Caki2 (cell line): ENCODE data around the gene NR6A1. TPM values are rescaled to one million over a fixed set of nuclear protein-coding genes. Genes with fewer than 3 reads are reported as not detected.
"Not testable (repeated sequence)": the region's sequence is repeated elsewhere in the genome, so short reads cannot be mapped to it uniquely, and the experiment has no call there.

ENCODE experiments used
- DNase-seq: peaks from one replicate; pipeline ENCODE4 v3.0.0-alpha.2; 2015; ENCODE audit warnings: low read depth
- in situ Hi-C: cut with HindIII; loops from 2 replicates; pipeline ENCODE4 v1.10.0; 2016; ENCODE audit warnings: low sequenced_read_pairs, low pct_unique_long_range_greater_than_20kb, mixed read lengths
- total RNA-seq: library from RNA; depleted of rRNA; stranded (reverse); fragments of >200 nt; shearing (Covaris generic); gene quantifications from 2 replicates; pipeline ENCODE4 v1.2.3, GENCODE V29; 2014; ENCODE audit warnings: low replicate concordance

NR6A1 gene
- total RNA-seq, 1 experiment from 2014 or later, result 1.3 TPM

DNA sequence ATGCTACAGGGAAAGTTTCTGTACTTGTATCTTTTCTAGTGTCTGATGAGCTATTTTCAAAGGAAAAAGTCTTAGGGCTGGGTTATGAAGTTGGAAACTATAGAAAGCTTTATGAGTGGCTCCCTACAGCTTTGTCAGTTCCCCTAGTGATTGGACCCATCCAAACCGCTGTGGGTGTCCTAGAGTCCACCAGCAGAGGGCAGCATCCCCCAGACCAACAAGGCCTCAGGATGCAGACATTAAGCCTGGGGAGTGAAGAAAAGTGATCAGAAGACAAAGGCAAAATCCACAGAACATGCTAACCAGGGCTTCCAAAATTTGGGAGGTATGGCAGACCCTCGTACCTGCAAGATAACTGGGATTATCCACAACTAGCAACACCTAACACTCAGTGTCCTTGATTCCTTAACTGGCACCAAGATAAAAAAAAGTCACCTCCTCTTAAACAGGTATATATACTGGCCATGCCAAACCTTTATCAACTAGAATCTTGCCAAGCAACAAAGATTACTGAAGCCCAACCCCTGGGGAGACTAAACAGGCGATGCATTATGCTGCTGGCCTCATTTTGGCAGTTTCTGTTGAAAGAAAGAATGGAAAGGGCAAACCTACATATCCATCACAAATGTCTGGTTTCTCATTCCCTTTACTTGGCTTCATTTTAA lies 153.5 kb downstream of the NR6A1 start:
- in situ Hi-C loops, result no loop called here

DNA sequence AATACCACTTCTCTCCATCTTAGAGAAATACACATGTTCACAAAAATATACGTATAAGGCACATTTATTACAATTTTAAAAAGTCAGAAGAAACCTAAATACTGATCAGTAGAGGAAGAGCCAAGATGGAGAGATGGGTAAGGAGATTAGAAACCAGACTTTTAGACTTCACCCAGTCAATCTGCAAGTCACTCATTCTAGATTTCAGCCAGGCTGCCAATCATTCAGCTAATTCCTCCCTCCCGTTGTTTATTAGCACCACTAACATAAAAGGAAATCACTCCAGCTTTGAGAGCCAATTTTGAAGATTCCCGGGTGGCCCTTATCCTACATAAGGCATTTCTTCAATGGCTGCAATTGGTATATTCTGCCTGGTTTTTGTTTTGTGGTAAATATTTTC lies 154.2 kb downstream of the NR6A1 start:
- in situ Hi-C loops, result no loop called here
- DNase-seq, result no peak

More for the DNA sequence above, 153.5 kb downstream of the NR6A1 start:
- DNase-seq, result peak; percentile 81

DNA sequence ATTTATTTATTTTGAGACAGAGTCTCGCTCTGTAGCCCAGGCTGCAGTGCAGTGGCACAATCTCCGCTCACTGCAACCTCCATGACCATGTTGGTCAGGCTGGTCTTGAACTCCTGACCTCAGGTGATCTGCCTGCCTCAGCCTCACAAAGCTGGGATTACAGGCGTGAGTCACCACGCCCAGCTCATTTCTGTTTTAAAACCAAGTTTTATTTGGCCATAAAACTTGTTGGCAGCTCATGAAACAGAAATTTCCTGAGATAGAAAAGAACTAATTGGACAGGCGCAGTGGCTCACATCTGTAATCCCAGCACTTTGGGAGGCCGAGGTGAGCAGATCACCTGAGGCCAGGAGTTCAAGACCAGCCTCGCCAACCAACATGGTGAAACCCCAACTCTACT lies 155.3 kb downstream of the NR6A1 start:
- in situ Hi-C loops, DNase-seq: not testable (repeated sequence)

DNA sequence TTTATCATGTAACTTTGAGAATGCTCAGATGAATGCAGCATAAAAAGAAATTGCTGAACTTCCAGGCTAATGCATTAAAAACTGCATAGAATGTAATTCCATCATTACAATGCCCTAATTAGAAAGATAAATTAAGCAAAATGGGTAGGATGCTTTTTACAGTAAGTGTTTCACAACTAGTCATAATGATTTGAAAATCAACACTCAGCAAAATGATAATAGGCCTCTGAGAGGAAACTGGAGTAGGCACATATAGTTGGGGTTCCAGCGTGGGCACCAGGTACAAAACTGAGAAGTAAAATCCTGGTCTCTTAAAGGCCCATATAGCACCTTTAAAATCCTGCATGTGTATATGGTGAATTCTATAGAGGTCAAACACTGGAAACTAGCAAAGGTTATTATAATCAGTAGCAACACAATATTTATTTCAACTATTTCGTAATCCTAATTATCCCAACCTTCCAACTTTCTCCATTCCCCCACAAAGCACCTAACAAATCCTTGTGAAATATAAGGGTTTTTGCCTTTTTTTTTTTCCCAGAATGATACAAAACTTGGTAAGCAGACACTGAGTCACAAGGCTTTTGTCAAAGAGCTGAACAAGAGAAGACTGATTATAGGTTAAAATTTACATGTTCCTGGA lies 155.9 kb downstream of the NR6A1 start:
- in situ Hi-C loops, result no loop called here

DNA sequence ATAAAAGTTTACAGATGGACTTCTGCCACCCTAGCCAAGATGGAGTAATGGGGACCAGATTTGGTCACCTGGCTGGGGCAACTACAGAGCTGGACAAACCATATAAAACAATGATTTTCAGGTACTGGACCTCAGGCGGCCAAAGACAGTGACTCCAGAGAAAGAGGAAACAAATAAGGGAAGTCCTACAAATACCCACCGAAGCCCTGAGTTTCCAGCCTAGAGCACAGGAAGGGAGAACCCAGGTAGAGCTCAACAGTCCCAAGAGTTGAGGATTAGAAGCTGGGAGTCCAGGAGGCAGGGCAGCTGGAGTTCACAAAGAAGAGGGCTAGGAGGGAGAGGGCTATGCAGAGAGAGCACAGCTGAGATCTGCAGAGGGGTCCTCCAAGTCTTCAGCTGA lies 157.3 kb downstream of the NR6A1 start:
- no peak for DNase-seq
- in situ Hi-C loops, result no loop called here

More for the DNA sequence above, 155.9 kb downstream of the NR6A1 start:
- DNase-seq, result no peak

DNA sequence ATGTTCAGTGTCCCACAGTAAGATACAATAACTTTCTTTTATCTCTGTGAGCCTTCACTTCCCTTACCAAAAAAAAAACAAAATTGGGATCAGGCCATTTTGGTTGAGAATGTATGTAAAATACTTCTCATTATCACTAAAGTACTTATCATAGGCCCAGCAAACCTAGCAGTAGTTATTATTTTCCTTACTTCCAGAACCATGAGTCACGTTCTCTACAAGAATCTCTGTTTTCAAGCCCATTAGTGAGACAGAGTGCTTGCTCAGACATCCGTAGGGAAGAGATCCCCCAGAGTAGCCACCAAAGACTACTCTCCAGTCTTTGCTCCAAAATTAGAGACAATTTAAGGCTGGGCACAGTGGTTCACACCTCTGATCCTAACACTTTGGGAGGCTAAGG lies 160.0 kb downstream of the NR6A1 start:
- in situ Hi-C loops, result no loop called here
- no peak for DNase-seq

DNA sequence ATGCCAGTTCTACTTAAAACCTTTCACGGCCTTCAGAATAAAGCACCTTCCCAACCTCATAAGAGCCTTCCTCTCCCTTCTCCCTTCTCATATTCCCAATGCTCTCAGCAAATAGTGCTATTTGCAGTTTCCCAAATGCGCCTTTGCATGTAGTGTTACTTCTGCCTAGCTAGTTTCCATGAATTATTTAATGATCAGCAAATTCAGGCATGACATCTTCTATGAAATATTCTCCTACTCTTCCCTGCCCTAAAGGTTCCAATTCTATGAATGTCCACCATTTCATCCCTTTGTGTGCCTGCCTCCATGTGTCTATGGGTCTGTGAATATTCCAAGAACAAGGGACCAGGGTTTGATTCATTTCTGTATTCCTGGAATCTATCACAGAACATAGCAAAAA lies 165.1 kb downstream of the NR6A1 start:
- DNase-seq, result no peak
- in situ Hi-C loops, result no loop called here

DNA sequence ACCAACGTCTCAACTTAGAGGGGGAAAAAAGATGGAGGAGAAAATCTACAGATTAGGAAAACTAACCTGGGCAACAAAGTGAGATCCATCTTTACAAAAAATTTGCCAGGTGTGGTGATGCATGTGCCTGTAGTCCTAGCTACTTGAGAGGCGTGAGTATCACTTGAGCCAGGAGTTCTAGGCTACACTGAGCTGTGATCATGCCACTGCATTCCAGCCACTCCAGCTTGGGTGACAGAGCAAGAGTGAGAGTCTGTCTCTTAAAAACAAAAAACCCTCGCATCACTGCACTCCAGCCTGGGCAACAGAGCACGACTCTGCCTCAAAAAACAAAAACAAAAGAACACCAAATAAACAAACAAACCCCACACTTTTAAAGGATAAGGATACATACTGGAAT lies 165.9 kb downstream of the NR6A1 start:
- DNase-seq, result no peak
- in situ Hi-C loops, result no loop called here

DNA sequence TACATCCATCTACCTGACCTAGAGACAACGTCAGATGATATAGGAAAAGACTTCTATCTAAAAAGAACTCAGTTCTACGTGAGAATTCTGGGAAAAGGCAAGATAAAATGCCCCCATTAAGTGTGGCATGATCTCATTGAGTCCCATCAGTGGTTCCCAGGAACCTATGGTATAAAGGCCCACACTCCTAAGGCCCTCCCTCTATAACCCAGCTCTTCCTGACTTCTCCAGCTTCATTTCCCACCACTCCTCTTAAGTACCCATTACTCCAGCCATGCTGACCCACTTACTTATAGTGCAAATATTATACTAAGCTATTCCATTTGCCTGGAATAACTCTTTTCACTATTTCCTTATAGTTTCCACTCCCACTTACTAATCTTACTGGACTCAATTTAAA lies 168.5 kb downstream of the NR6A1 start:
- DNase-seq, result no peak
- in situ Hi-C loops, result no loop called here

DNA sequence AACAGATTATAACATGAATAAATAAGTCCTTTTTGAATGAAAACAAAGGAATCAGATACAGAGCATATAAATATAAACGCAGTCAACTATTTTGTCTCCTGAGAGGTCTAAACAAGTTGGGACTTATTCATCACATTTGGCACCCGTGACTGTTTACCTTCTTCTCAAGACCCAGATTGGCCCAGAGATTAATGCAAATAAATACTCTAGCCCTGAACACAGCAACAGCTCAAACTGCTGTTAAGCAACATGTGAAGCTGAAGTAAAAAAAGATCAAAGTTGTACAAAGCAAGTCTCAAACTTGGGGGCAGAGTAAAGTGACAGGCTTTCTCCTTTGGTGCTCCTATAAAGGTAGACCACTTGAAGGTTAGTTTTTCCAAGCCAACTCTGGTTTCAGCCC lies 168.9 kb downstream of the NR6A1 start:
- no peak for DNase-seq
- in situ Hi-C loops, result no loop called here

DNA sequence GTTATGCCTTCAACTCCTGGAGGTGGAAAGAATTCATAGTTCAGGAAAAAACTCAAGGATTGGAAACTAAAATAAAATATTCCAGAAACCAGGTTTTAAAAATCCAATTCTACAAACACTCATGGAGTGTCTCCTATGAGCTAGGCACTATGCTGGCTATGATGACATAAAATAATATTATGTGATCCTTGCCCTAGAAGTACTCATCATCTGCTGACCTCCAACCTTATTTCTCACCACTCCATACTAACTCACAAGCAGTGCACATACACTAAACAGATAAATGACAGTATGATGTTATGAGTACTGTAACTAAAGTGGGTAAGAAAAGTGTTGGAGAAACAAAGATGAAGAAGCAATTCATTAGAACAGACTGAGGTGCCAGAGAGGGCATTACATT lies 170.7 kb downstream of the NR6A1 start:
- in situ Hi-C loops, result no loop called here
- no peak for DNase-seq

DNA sequence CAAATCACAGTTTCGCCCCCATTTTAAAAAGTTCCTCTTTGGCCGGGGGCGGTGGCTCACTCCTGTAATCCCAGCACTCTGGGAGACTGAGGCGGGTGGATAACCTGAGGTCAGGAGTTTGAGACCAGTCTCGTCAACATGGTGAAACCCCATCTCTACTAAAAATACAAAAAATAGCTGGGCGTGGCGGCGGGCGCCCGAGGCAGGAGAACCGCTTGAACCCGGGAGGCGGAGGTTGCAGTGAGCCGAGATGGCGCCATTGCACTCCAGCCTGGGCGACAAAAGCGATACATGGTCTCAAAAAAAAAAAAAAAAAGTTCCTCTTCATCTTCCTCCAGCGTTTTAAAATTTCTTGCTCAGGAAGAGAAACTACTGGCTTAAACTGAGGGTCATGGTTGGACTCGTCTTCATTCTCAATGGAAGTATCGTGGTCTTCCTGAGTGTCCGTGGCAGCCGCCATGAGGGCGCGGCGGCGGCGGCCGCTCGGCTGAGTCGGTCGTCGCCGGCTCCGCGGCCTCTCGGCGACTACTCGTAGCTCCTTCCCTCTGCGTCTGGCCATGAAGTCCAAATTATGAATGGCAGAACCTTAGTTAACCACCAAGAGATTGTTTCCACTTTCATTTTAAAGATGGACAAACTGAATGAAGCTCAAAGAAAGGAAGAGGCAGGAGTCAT lies 171.9 kb downstream of the NR6A1 start:
- in situ Hi-C loops, result no loop called here
- no peak for DNase-seq

DNA sequence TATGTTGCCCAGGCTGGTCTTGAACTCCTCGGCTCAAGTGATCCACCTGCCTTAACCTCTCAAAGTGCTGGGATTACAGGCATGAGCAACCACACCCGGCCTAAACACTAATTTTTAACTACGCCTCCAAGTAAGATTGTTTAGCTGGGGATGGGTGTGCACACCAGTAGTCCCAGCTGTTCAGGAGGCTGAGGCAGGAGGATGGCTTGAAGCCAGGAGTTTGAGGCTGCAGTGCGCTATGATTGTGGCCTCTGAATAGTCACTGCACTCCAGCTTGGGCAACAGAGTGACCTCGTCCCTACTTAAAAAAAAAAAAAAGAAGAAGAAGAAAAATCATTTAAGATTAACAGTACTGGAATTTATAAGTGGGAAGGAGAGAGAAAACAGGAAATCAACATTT lies 173.1 kb downstream of the NR6A1 start:
- no peak for DNase-seq
- in situ Hi-C loops, result no loop called here

DNA sequence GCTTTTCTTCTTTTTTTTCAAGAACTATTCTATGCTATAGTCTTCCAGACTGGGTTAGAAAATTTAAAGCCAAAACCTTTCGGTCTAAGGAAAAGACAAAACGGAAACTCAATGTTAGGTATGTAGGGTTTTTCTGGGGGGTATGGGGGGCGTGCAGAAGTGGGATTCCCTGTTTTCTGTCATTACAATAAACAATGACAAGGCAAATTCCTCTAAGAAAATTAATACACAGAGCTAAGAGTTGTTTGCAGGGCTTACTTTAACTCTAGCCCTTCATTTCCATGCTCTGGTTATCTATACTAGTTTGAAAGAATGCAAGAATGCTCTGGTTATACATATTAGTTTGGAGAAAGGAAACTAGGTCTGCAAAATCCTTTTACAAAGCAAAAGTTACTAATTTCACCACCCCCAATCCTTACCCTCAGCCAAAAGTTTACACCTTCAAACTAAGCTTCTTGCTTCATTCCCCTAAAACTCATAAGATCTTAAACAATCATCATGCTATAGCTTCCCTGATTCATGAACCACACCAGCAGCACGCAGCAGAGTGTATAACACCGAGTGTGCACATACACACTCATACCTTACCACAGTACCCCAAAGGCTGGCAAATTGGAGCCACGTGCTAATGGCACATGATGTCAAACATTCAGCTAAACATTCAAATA lies 174.8 kb downstream of the NR6A1 start:
- in situ Hi-C loops, result no loop called here
- DNase-seq, result no peak

DNA sequence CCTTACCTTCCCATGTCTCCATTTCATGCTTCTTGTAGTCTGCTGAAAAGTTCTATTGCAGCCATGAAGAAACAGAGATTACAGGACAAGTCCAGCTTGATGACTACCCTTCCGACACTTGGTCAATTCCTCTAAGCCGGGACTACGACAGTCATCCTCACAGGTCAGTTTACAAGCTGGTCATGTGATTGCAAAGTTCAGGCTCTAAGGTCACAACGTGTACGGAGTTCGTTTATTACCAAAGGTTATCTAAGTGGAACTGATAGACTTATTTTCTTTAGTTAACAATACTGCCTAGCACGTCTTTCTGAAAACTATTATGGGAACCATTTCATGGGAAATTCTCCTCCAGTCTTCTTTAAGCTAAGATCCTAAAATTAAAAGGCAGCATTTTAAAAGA lies 175.4 kb downstream of the NR6A1 start:
- no peak for DNase-seq
- in situ Hi-C loops, result no loop called here

DNA sequence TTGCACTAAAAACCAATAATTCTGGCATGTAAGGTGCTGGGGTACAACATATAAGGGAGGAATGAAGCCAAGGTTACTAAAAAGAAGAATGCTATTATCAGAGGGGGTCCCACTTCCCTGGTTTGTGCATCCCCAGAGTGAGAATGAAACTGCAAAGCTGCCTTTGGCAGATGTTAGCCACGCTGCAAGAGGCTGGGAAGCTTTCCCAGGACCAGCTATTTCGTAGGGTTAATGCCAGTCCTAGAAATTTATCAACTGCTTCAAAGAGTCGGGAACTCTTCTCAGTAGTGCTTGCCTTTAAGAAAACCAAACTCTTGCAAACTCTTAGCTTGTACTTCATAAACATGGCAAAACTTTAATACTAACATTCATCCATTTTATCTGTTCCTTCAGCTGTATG lies 176.4 kb downstream of the NR6A1 start:
- no peak for DNase-seq
- in situ Hi-C loops, result no loop called here

DNA sequence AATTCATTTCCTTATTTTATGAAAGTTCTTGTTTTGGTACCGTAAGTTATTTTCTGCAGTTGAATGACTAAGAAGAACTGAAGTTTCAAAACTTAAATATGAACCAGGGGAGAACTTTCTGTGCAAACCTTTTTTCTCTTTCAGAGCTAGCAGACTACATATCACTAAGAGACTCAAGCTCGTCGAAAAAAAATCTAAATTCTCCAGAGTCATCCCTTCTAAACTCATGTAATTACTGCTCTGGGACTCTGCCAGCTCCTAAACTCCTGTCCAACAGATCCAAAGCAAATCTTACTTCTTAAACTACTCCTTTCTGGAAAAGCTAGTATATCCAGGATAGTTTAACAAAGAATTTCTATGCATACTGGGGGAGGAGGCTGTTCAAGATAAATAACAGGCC lies 176.9 kb downstream of the NR6A1 start:
- in situ Hi-C loops, result no loop called here
- DNase-seq, result no peak

DNA sequence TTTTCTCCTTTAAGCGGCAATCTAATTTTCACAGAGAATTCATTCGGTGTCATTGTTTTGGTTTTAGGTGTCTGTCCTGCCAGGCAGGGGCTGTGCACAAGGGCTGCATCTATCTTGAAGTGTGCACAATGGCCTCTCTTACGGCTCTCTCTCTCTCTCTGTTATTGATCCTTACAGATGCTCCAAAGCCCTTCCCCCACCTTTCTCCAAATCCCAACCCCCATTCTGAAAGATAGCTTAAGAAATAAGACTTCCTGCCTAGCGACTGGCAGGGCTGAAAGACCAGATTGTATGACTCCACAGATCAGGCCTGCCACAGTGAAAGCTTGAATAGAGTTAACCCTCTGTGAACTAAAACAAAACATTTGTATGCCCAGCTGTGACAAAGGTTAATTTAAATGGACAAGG lies 177.5 kb downstream of the NR6A1 start:
- in situ Hi-C loops, result no loop called here
- DNase-seq, result no peak

DNA sequence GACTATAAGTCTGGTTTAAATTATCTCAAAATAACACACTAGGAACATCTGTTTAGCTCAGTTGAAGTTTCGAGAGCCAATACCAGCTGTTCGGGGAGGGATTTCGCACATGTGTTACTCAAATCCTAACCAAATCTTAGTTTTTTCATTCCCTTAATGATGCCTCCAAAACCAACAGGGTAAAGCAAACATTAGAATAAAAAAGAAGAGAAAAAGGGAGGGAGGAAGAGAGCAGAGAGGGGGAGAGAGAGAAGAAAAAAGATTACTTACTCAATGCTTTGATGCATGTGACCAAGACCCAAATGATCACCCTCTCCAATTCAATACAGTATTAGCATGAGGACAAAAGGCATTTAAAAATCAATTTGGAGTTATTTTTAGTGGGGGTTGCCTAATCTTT lies 177.9 kb downstream of the NR6A1 start:
- DNase-seq, result no peak
- in situ Hi-C loops, result no loop called here
